Endothelial cell of hepatic sinusoid (primary cell): ENCODE data around the gene LAMB3.

Experiments
- in situ Hi-C: cut with HindIII; loops from 2 replicates; pipeline ENCODE4 v1.10.0; 2017; ENCODE audit warnings: low sequenced_read_pairs

The LAMB3 gene

GRCh38 chr1:209569455-209570207 is 82.6 kb downstream of the LAMB3 start:
- in situ Hi-C loops = no loop called here

- in situ Hi-C loops = no loop called here
Observed at GRCh38 chr1:209567698-209568175, 84.5 kb downstream of the LAMB3 start.

- in situ Hi-C loops = no loop called here
Observed at GRCh38 chr1:209565759-209566678, 86.2 kb downstream of the LAMB3 start.
